Liver (tissue), 9 donors: ENCODE measurements around the gene BUB3. TPM values are rescaled to one million over a fixed set of nuclear protein-coding genes. Genes with fewer than 3 reads are reported as not detected.

ENCODE experiments used
- DNase-seq: peaks from one replicate; pipeline ENCODE4 v3.0.0-alpha.2; 2017; ENCODE audit warnings: low spot score
- H3K27ac ChIP-seq, 2 donors: one replicate each; pipeline ENCODE4 v1.7.0; 2013; ENCODE audit warnings: inconsistent platforms in 2 of 2, low read length in 2 of 2, control low read depth in 1 of 2, low read depth in 1 of 2, mild to moderate bottlenecking in 1 of 2
- H3K27me3 ChIP-seq, 4 donors: one replicate each; pipeline versions ENCODE4 v1.6.1 to v1.7.0; 2013; ENCODE audit warnings: low read length in 3 of 4, inconsistent platforms in 1 of 4, mild to moderate bottlenecking in 1 of 4, moderate library complexity in 1 of 4; ENCODE audit not compliant: control insufficient read depth in 4 of 4, insufficient read depth in 4 of 4
- H3K36me3 ChIP-seq, 4 donors: one replicate each; pipeline versions ENCODE4 v1.6.1 to v1.7.0; 2013; ENCODE audit warnings: low read length in 3 of 4, mild to moderate bottlenecking in 3 of 4, low read depth in 1 of 4, moderate library complexity in 1 of 4; ENCODE audit not compliant: control insufficient read depth in 4 of 4, insufficient read depth in 3 of 4
- H3K4me1 ChIP-seq, 4 donors: one replicate each; pipeline versions ENCODE4 v1.6.1 to v1.7.0; 2013; ENCODE audit warnings: low read length in 3 of 4, mild to moderate bottlenecking in 3 of 4, moderate library complexity in 1 of 4; ENCODE audit not compliant: control insufficient read depth in 4 of 4, insufficient read depth in 4 of 4
- H3K4me3 ChIP-seq, 3 donors: one replicate each; pipeline versions ENCODE4 v1.6.1 to v1.7.0; 2013; ENCODE audit warnings: low read length in 3 of 3, control low read depth in 1 of 3, low read depth in 1 of 3, mild to moderate bottlenecking in 1 of 3
- H3K9ac ChIP-seq, 2 donors: one replicate each; pipeline ENCODE4 v1.7.0; 2013; ENCODE audit warnings: low read length in 2 of 2, mild to moderate bottlenecking in 2 of 2, moderate library complexity in 2 of 2, control low read depth in 1 of 2, low read depth in 1 of 2
- H3K9me3 ChIP-seq, 4 donors: one replicate each; pipeline versions ENCODE4 v1.6.1 to v1.7.0; 2013; ENCODE audit warnings: low read length in 3 of 4; ENCODE audit not compliant: control insufficient read depth in 4 of 4
- CTCF ChIP-seq: fragments of 150-350 bp; IDR thresholded peaks from 2 replicates; pipeline ENCODE4 v1.5.1; 2017; ENCODE audit warnings: improper control_type of control experiment, low read depth, low read length; ENCODE audit not compliant: missing input control
- FOXA2 ChIP-seq: IDR thresholded peaks from 2 replicates; pipeline ENCODE4 v1.6.1; 2016; ENCODE audit warnings: antibody characterized with exemption
- HNF4A ChIP-seq, 2 donors: conservative IDR thresholded peaks; 2 replicates each; pipeline ENCODE4 v1.6.1; 2016; ENCODE audit warnings: antibody characterized with exemption in 2 of 2, mild to moderate bottlenecking in 2 of 2
- RAD21 ChIP-seq, 2 donors: IDR thresholded peaks; 2 replicates each; pipeline ENCODE4 v1.6.1; 2016; ENCODE audit warnings: antibody characterized with exemption in 2 of 2, mild to moderate bottlenecking in 2 of 2
- WGBS: extraction: QIAGEN DNeasy Blood & Tissue Kit; methylation state at CpG from one replicate; pipeline ENCODE4 v1.1.7; 2013; 5-methylcytosine and 5-hydroxymethylcytosine counted together
- polyA plus RNA-seq, 2 donors: library from polyadenylated mRNA; stranded (reverse) in 1 of 2; unstranded in 1 of 2; fragments of 200-250 nt in 1 of 2; fragments of >200 nt in 1 of 2; fragmentation: Nextera tagmentation in 1 of 2; extraction: Ambion mirVana in 1 of 2; gene quantifications; one replicate each; pipeline versions ENCODE4 v1.2.1 to v1.2.3, GENCODE V29; 2013 to 2015
- total RNA-seq, 2 donors: library from RNA; depleted of rRNA; stranded (reverse); fragments of >200 nt; gene quantifications; one replicate each; pipeline ENCODE4 v1.2.3, GENCODE V29; 2014
- TF ChIP-seq, protein P1 (sequence below): IDR thresholded peaks from 2 replicates; pipeline ENCODE4 v1.6.1; 2016; ENCODE audit warnings: antibody characterized with exemption
- donor health status: healthy.
- donor health status: healthy.
- donor health status: healthy.
- donor health status: healthy.
- donor health status: healthy.

Gene BUB3
- total and polyA plus RNA-seq, 4 donors, result 27.1 to 90.9 (median 41.6) TPM

- 13% methylated on average over 24 of the region's 24 CpGs for WGBS
- Histone ChIP-seq H3K4me1 (peaks cover 10 to 41% (median 20%) of the 10 kb centered on the region in 4 donors), H3K9ac (no peak overlapping the region), H3K27me3 (peaks cover 18 to 39% (median 28%) of the 10 kb centered on the region in 4 donors), H3K27ac (no peak overlapping the region), H3K36me3 (no peaks in the 10 kb centered on the region), H3K4me3 (no peak overlapping the region), H3K9me3 (no peaks in the 10 kb centered on the region)
- no peak for TF ChIP-seq RAD21 (IDR thresholded peaks at IDR 0.05)
- no peak for DNase-seq
These were observed 7.1 kb upstream of the BUB3 start for GRCh38 chr10:123146894-123147634.

- no peak for DNase-seq
- peaks cover 10 to 38% (median 20%) of the 10 kb centered on the region in 4 donors for H3K4me1 ChIP-seq
These were observed 6.4 kb upstream of the BUB3 start, which contains the start of gene HMX2 for GRCh38 chr10:123147635-123148413. Gene HMX2 (plus strand): TSS chr10:123148136. CDS start chr10:123148379, 243 bp downstream.

GRCh38 chr10:123148414-123149161 is 5.6 kb upstream of the BUB3 start:
- Histone ChIP-seq H3K4me1 (peaks cover 10 to 38% (median 20%) of the 10 kb centered on the region in 4 donors), H3K27ac (no peak overlapping the region), H3K4me3 (no peak overlapping the region), H3K27me3 (peaks cover 12 to 41% (median 27%) of the 10 kb centered on the region in 4 donors), H3K9me3 (no peaks in the 10 kb centered on the region), H3K36me3 (no peaks in the 10 kb centered on the region), H3K9ac (no peak overlapping the region)
- no peak for DNase-seq
- 5% methylated on average over 55 of the region's 55 CpGs for WGBS
- TF ChIP-seq RAD21 (IDR thresholded peaks at IDR 0.05), result no peak
- no peak for TF ChIP-seq HNF4A (conservative IDR thresholded peaks at IDR 0.05)
- no peak for TF ChIP-seq CTCF

More at GRCh38 chr10:123147635-123148413, 6.4 kb upstream of the BUB3 start, which contains the start of gene HMX2:
- Histone ChIP-seq H3K9ac (no peak within 1 kb of the TSS), H3K4me3 (no peak within 1 kb of the TSS), H3K27ac (no peak within 1 kb of the TSS), H3K27me3 (peaks cover 12 to 40% (median 29%) of the 10 kb centered on the region in 4 donors), H3K9me3 (no peaks in the 10 kb centered on the region), H3K36me3 (no peaks in the 10 kb centered on the region)
- TF ChIP-seq, protein P1, sequence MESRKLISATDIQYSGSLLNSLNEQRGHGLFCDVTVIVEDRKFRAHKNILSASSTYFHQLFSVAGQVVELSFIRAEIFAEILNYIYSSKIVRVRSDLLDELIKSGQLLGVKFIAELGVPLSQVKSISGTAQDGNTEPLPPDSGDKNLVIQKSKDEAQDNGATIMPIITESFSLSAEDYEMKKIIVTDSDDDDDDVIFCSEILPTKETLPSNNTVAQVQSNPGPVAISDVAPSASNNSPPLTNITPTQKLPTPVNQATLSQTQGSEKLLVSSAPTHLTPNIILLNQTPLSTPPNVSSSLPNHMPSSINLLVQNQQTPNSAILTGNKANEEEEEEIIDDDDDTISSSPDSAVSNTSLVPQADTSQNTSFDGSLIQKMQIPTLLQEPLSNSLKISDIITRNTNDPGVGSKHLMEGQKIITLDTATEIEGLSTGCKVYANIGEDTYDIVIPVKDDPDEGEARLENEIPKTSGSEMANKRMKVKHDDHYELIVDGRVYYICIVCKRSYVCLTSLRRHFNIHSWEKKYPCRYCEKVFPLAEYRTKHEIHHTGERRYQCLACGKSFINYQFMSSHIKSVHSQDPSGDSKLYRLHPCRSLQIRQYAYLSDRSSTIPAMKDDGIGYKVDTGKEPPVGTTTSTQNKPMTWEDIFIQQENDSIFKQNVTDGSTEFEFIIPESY, result no peak
- no peak for TF ChIP-seq FOXA2
- WGBS, result 3% methylated on average over 64 of the region's 64 CpGs
